ENCODE data around the gene GNB3. TPM values are rescaled to one million over a fixed set of nuclear protein-coding genes. Genes with fewer than 3 reads are reported as not detected.
A peak's percentile ranks its signal among the peaks of the same experiment; 100 is the strongest.

The GNB3 gene
- total RNA-seq, 1 donor from 2014 or later = 5.6 TPM

DNA sequence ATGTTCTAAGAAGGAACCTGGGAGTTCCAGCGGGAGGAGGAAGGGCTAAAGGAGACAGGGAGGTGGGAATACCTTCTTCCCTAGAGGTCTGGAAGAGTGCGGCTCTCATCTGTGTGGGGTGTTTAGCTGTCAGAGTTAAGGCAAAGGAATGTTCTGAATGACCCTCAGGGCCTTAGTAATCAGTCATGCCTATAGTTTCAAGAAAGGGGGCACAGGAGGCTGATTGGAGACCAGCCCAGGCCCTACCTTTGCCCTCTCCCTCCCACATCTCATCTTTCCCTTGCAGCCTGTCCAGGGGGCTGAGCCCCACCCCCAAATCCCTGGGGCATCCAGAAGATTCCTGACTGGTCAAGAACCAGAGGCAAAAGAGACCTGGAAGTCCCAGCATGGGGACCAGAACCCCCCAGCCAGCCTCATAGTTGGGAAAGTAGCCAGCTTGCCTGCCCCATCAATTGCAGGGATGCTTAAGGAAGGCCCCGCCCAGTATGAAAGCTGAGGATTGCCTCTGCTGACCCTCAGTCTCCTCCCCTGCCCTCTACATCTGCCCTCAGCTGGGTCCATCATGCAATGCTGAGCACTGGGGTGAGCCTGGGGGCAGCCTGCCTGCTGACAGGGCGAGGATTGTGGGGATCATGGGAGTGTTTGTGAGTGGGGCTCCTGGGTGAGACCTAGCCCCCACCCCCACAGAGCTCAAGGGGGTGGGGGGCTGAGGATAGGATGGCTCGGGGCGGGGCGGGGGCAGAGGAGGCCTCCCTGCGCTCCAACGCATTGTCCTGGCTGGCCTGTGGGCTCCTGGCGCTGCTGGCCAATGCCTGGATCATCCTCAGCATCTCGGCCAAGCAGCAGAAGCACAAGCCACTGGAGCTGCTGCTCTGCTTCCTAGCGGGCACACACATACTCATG lies 17.3 kb upstream of the GNB3 start:
- Mint-ChIP-seq H3K27ac (no peak overlapping the region), H3K36me3 (ENCODE audit: insufficient read depth) (no peaks in the 10 kb centered on the region), H3K4me3 (ENCODE audit: low read depth) (no peak overlapping the region), H3K4me1 (ENCODE audit: low read depth) (peaks cover 24% of the 10 kb centered on the region), H3K9me3 (ENCODE audit: low read depth) (no peaks in the 10 kb centered on the region), H3K27me3 (peaks cover 70% of the 10 kb centered on the region)
- no peak for DNase-seq (ENCODE audit: low spot score, unreplicated experiment)
- TF ChIP-seq, protein P1, sequence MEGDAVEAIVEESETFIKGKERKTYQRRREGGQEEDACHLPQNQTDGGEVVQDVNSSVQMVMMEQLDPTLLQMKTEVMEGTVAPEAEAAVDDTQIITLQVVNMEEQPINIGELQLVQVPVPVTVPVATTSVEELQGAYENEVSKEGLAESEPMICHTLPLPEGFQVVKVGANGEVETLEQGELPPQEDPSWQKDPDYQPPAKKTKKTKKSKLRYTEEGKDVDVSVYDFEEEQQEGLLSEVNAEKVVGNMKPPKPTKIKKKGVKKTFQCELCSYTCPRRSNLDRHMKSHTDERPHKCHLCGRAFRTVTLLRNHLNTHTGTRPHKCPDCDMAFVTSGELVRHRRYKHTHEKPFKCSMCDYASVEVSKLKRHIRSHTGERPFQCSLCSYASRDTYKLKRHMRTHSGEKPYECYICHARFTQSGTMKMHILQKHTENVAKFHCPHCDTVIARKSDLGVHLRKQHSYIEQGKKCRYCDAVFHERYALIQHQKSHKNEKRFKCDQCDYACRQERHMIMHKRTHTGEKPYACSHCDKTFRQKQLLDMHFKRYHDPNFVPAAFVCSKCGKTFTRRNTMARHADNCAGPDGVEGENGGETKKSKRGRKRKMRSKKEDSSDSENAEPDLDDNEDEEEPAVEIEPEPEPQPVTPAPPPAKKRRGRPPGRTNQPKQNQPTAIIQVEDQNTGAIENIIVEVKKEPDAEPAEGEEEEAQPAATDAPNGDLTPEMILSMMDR (IDR thresholded peaks at IDR 0.05; ENCODE audit: unreplicated experiment) = no peak

DNA sequence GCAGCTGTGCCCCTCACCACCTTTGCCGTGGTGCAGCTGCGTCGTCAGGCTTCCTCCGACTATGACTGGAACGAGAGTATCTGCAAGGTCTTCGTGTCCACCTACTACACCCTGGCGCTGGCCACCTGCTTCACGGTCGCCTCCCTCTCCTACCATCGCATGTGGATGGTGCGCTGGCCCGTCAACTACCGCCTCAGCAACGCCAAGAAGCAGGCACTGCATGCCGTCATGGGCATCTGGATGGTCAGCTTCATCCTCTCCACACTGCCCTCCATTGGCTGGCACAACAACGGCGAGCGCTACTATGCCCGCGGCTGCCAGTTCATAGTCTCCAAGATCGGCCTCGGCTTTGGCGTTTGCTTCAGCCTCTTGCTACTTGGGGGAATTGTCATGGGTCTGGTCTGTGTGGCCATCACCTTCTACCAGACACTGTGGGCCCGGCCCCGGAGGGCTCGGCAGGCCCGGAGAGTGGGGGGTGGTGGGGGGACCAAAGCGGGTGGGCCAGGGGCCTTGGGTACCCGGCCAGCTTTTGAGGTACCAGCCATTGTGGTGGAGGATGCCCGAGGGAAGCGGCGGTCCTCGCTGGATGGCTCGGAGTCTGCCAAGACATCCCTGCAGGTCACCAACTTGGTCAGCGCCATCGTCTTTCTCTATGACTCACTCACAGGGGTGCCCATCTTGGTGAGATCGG lies 16.5 kb upstream of the GNB3 start:
- TF ChIP-seq, protein P1 (IDR thresholded peaks at IDR 0.05; ENCODE audit: unreplicated experiment) = no peak
- H3K4me1 Mint-ChIP-seq (ENCODE audit: low read depth) = peaks cover 22% of the 10 kb centered on the region

DNA sequence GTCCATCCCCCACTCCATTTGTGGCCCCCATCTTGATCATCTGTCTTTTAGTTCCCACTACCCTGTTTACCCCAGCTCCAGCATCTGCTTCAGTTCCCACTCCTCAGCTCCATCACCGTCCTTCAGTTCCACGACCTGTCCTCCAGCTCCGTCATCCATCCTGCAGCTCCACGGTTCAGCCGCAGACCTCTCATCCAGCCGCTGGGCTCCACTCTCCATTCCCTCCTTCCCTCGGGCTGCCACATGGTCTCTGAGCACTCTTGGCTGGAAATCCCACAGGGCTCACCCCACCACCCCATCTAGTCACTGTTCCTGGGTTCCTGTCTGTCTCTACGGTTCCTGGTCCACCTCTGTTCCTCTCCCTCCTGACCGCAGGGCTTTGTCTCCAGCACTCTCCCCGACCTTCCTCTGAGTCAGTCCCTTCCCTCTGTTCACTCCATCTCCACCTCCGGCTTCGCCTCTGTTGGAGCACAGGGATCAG lies 15.8 kb upstream of the GNB3 start:
- no peak overlapping the region for H3K27ac Mint-ChIP-seq
- H3K4me1 Mint-ChIP-seq (ENCODE audit: low read depth) = peaks cover 19% of the 10 kb centered on the region
- H3K27me3 Mint-ChIP-seq = peaks cover 63% of the 10 kb centered on the region
- TF ChIP-seq, protein P1 (IDR thresholded peaks at IDR 0.05; ENCODE audit: unreplicated experiment) = no peak
- H3K9me3 Mint-ChIP-seq (ENCODE audit: low read depth) = no peaks in the 10 kb centered on the region
- no peak overlapping the region for H3K4me3 Mint-ChIP-seq (ENCODE audit: low read depth)
- no peaks in the 10 kb centered on the region for H3K36me3 Mint-ChIP-seq (ENCODE audit: insufficient read depth)
- no peak for DNase-seq (ENCODE audit: low spot score, unreplicated experiment)

More for the DNA sequence above, 16.5 kb upstream of the GNB3 start:
- no peaks in the 10 kb centered on the region for H3K36me3 Mint-ChIP-seq (ENCODE audit: insufficient read depth)
- peaks cover 69% of the 10 kb centered on the region for H3K27me3 Mint-ChIP-seq
- no peak overlapping the region for H3K4me3 Mint-ChIP-seq (ENCODE audit: low read depth)
- no peak overlapping the region for H3K27ac Mint-ChIP-seq
- DNase-seq (ENCODE audit: low spot score, unreplicated experiment) = no peak
- H3K9me3 Mint-ChIP-seq (ENCODE audit: low read depth) = no peaks in the 10 kb centered on the region

DNA sequence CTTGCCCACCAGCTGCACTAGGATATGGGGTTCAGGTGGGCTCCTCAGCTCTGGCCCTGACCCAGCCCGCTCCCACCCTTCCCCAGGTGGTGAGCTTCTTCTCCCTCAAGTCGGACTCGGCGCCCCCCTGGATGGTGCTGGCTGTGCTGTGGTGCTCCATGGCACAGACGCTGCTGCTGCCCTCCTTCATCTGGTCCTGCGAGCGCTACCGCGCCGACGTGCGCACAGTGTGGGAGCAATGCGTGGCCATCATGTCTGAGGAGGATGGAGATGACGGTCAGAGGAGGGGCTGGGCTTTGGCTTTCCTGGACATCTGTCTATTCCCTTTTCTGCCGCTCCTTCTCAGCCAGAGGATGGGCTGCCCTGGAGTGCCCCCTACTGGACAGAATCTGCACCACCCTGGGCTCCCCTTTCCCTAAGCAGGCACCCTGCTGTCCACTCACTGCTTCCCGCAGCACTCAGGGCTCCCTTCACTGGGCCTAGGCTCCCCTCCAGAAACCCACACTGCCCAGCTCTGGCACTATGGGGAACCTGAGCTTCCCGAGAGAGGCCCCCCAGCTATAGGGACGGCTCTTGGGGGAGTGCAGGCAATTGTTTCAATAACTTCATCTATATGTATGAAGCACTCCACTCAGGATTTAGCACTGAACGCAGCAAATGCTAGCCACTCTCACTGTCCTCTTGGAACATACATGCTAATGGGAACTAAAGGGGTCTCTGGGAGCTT lies 15.2 kb upstream of the GNB3 start:
- Mint-ChIP-seq H3K4me3 (ENCODE audit: low read depth) (no peak overlapping the region), H3K36me3 (ENCODE audit: insufficient read depth) (no peaks in the 10 kb centered on the region), H3K27me3 (peaks cover 61% of the 10 kb centered on the region), H3K4me1 (ENCODE audit: low read depth) (peaks cover 17% of the 10 kb centered on the region), H3K27ac (no peak overlapping the region), H3K9me3 (ENCODE audit: low read depth) (no peaks in the 10 kb centered on the region)
- TF ChIP-seq, protein P1 (IDR thresholded peaks at IDR 0.05; ENCODE audit: unreplicated experiment) = peak; percentile 99
- peak; percentile 95 for DNase-seq (ENCODE audit: low spot score, unreplicated experiment)
